Measurements from ENCODE around the gene HIPK4.

The HIPK4 gene

DNA sequence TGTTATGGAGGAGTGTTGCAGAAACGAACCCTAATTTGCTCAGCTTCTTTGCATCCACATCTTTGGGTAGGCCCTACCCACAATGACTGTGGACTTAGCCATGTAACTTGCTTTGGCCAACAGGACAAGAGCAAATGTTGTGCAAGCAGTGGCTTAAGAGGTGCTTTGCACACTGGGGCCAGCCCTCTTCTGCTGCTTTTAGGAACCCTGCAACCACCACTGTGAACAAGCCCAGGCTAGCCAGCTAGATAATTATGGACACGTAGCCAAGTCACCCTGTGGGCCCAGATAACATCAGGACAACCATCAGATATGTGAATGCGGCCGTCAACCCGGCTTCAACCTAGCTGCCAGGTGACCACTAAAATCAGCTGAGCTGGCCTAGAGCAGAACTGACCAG is 58.9 kb downstream of the HIPK4 start:
- TF ChIP-seq GLIS3 (CRISPR knock-in tag; IDR thresholded peaks at IDR 0.05): no peak
- no peak for TF ChIP-seq ARNTL (CRISPR knock-in tag; IDR thresholded peaks at IDR 0.05; ENCODE audit: borderline replicate concordance, low read depth)
- TF ChIP-seq ZNF8 (CRISPR knock-in tag; IDR thresholded peaks at IDR 0.05): no peak
- TF ChIP-seq, protein P1, sequence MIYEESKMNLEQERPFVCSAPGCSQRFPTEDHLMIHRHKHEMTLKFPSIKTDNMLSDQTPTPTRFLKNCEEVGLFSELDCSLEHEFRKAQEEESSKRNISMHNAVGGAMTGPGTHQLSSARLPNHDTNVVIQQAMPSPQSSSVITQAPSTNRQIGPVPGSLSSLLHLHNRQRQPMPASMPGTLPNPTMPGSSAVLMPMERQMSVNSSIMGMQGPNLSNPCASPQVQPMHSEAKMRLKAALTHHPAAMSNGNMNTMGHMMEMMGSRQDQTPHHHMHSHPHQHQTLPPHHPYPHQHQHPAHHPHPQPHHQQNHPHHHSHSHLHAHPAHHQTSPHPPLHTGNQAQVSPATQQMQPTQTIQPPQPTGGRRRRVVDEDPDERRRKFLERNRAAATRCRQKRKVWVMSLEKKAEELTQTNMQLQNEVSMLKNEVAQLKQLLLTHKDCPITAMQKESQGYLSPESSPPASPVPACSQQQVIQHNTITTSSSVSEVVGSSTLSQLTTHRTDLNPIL (CRISPR knock-in tag; IDR thresholded peaks at IDR 0.05; ENCODE audit: low read depth): no peak
- no peak for TF ChIP-seq ZC3H10 (CRISPR knock-in tag; IDR thresholded peaks at IDR 0.05)
- no peak for TF ChIP-seq ZNF70 (CRISPR knock-in tag; IDR thresholded peaks at IDR 0.05)
- no peak for TF ChIP-seq OSR1 (CRISPR knock-in tag; IDR thresholded peaks at IDR 0.05)
- TF ChIP-seq ZFP3 (CRISPR knock-in tag; IDR thresholded peaks at IDR 0.05): no peak
- TF ChIP-seq ZNF565 (CRISPR knock-in tag; conservative IDR thresholded peaks at IDR 0.05; ENCODE audit: low read depth): no peak
- TF ChIP-seq ESRRG (CRISPR knock-in tag; IDR thresholded peaks at IDR 0.05): no peak
- TF ChIP-seq, protein P2, sequence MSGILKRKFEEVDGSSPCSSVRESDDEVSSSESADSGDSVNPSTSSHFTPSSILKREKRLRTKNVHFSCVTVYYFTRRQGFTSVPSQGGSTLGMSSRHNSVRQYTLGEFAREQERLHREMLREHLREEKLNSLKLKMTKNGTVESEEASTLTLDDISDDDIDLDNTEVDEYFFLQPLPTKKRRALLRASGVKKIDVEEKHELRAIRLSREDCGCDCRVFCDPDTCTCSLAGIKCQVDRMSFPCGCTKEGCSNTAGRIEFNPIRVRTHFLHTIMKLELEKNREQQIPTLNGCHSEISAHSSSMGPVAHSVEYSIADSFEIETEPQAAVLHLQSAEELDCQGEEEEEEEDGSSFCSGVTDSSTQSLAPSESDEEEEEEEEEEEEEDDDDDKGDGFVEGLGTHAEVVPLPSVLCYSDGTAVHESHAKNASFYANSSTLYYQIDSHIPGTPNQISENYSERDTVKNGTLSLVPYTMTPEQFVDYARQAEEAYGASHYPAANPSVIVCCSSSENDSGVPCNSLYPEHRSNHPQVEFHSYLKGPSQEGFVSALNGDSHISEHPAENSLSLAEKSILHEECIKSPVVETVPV (CRISPR knock-in tag; IDR thresholded peaks at IDR 0.05): no peak
- ATAC-seq: no peak
